Fibroblast of villous mesenchyme (primary cell): ENCODE data around the gene UNC5A. TPM values are rescaled to one million over a fixed set of nuclear protein-coding genes. Genes with fewer than 3 reads are reported as not detected.

Experiments used
- DNase-seq: peaks from one replicate; pipeline ENCODE4 v3.0.0-alpha.2; 2010; ENCODE audit warnings: low read depth
- H3K4me3 ChIP-seq: 2 replicates; pipeline ENCODE4 v1.5.1; 2011; ENCODE audit warnings: low read depth, mild to moderate bottlenecking, low read length
- CTCF ChIP-seq: IDR thresholded peaks from 2 replicates; pipeline ENCODE4 v1.5.1; 2012; ENCODE audit warnings: low read depth, mild to moderate bottlenecking, low read length; ENCODE audit not compliant: insufficient read depth
- total RNA-seq: library from RNA; depleted of rRNA; stranded (reverse); fragments of >200 nt; gene quantifications from 2 replicates; pipeline ENCODE4 v1.2.3, GENCODE V29; 2012

Gene UNC5A
- total RNA-seq, 1 donor, result not detected

- H3K4me3 ChIP-seq, result no peak overlapping the region
- no peak for DNase-seq
- no peak for TF ChIP-seq CTCF
Measured at GRCh38 chr5:176820937-176821336, 10.6 kb downstream of the UNC5A start.

- H3K4me3 ChIP-seq, result no peak overlapping the region
- no peak for DNase-seq
- TF ChIP-seq CTCF, result no peak
Measured at GRCh38 chr5:176821441-176821840, 11.1 kb downstream of the UNC5A start.

GRCh38 chr5:176822041-176822792, 11.9 kb downstream of the UNC5A start:
- no peak for TF ChIP-seq CTCF
- H3K4me3 ChIP-seq, result no peak overlapping the region
- no peak for DNase-seq

- H3K4me3 ChIP-seq, result no peak overlapping the region
- TF ChIP-seq CTCF, result no peak
- no peak for DNase-seq
Measured at GRCh38 chr5:176822793-176823481, 12.6 kb downstream of the UNC5A start.

- no peak for DNase-seq
- TF ChIP-seq CTCF, result no peak
Measured at GRCh38 chr5:176823869-176824412, 13.6 kb downstream of the UNC5A start.

GRCh38 chr5:176824604-176825003, 14.2 kb downstream of the UNC5A start:
- H3K4me3 ChIP-seq, result no peak overlapping the region
- no peak for DNase-seq
- TF ChIP-seq CTCF, result no peak

More at GRCh38 chr5:176823869-176824412, 13.6 kb downstream of the UNC5A start:
- H3K4me3 ChIP-seq, result no peak overlapping the region
